SK-N-SH (cell line): Measurements from ENCODE around the gene RPH3AL. TPM values are rescaled to one million over a fixed set of nuclear protein-coding genes. Genes with fewer than 3 reads are reported as not detected.
A peak's percentile ranks its signal among the peaks of the same experiment; 100 is the strongest.

Experiments
- CTCF ChIA-PET: fragments of 300-600, 350-600 bp; formaldehyde crosslinking; extraction: SDS; loops from one replicate; lab custom pipeline; 2021; lab: Yijun Ruan, JAX
- POLR2A ChIA-PET: fragments of 350-600 bp; sonication (Branson Sonifier 250); formaldehyde crosslinking; extraction: SDS; loops from one replicate; lab custom pipeline; 2020; ENCODE audit warnings: antibody characterized with exemption, inconsistent platforms; lab: Yijun Ruan, JAX
- DNase-seq: peaks from one replicate; pipeline ENCODE4 v3.0.0; 2012
- H2AFZ ChIP-seq: fragments of 200-600 bp; sonication (generic); 2 replicates; pipeline ENCODE4 v1.8.1; 2016; ENCODE audit warnings: antibody characterized with exemption, mild to moderate bottlenecking, low read depth
- H3F3A ChIP-seq: fragments of 200-600 bp; sonication (generic); replicated peaks from 2 replicates; pipeline ENCODE3; 2016; ENCODE audit warnings: antibody characterized with exemption, mild to moderate bottlenecking; ENCODE audit not compliant: insufficient read depth
- H3K27ac ChIP-seq, 2 experiments: fragments of 200-500 bp in 1 of 2; fragments of 200-600 bp in 1 of 2; sonication (Bioruptor generic) in 1 of 2; sonication (generic), shearing (Covaris generic) in 1 of 2; 2 replicates each; pipeline versions ENCODE4 v1.5.1 to v1.6.1; 2014 to 2016; ENCODE audit warnings: low read depth in 2 of 2, inconsistent platforms in 1 of 2, low read length in 1 of 2, mild to moderate bottlenecking in 1 of 2, mixed read lengths in 1 of 2
- H3K27me3 ChIP-seq: fragments of 200-600 bp; sonication (generic), shearing (Covaris generic); 2 replicates; pipeline ENCODE4 v1.6.1; 2016; ENCODE audit warnings: mixed run types; ENCODE audit not compliant: insufficient read depth
- H3K36me3 ChIP-seq, 2 experiments: fragments of 200-500 bp in 1 of 2; fragments of 200-600 bp in 1 of 2; sonication (Bioruptor generic) in 1 of 2; sonication (generic) in 1 of 2; replicated peaks in 1 of 2; 2 replicates each; pipeline versions ENCODE3 to v1.5.1; 2014 to 2016; ENCODE audit warnings: low read length in 1 of 2, mild to moderate bottlenecking in 1 of 2; ENCODE audit not compliant: insufficient read depth in 2 of 2, control insufficient read depth in 1 of 2
- H3K4me1 ChIP-seq, 2 experiments: fragments of 200-500 bp in 1 of 2; fragments of 200-600 bp in 1 of 2; sonication (Bioruptor generic) in 1 of 2; sonication (generic), shearing (Covaris generic) in 1 of 2; 2 replicates each; pipeline versions ENCODE4 v1.5.1 to v1.6.1; 2014 to 2016; ENCODE audit warnings: low read depth in 1 of 2, low read length in 1 of 2, mixed run types in 1 of 2; ENCODE audit not compliant: insufficient read depth in 2 of 2, control insufficient read depth in 1 of 2
- H3K4me2 ChIP-seq: fragments of 200-600 bp; sonication (generic), shearing (Covaris generic); 2 replicates; pipeline ENCODE4 v1.6.1; 2017; ENCODE audit warnings: mixed run types
- H3K4me3 ChIP-seq, 2 experiments: fragments of 200-500 bp in 1 of 2; fragments of 200-600 bp in 1 of 2; sonication (Bioruptor generic) in 1 of 2; sonication (generic), shearing (Covaris generic) in 1 of 2; 2 replicates each; pipeline versions ENCODE4 v1.5.1 to v1.8.1; 2014 to 2016; ENCODE audit warnings: low read depth in 2 of 2, inconsistent platforms in 1 of 2, low read length in 1 of 2, mild to moderate bottlenecking in 1 of 2, mixed read lengths in 1 of 2, moderate library complexity in 1 of 2
- H3K79me2 ChIP-seq: fragments of 200-600 bp; sonication (generic); 2 replicates; pipeline ENCODE4 v1.8.1; 2017; ENCODE audit warnings: mild to moderate bottlenecking; ENCODE audit not compliant: insufficient read depth
- H3K9ac ChIP-seq: fragments of 200-600 bp; sonication (generic); 2 replicates; pipeline ENCODE4 v1.6.1; 2017; ENCODE audit warnings: mixed run types
- H3K9me2 ChIP-seq: fragments of 200-600 bp; sonication (generic); 2 replicates; pipeline ENCODE4 v1.6.1; 2017; ENCODE audit warnings: mixed run types
- H3K9me3 ChIP-seq: fragments of 200-600 bp; sonication (generic); 2 replicates; pipeline ENCODE4 v1.6.1; 2017; ENCODE audit warnings: mixed run types, mild to moderate bottlenecking, moderate library complexity
- H4K20me1 ChIP-seq: fragments of 200-600 bp; sonication (generic); 2 replicates; pipeline ENCODE4 v1.6.1; 2017; ENCODE audit warnings: mild to moderate bottlenecking, mixed run types; ENCODE audit not compliant: insufficient read depth
- CHD2 ChIP-seq: fragments of 150-350 bp; IDR thresholded peaks from 2 replicates; pipeline ENCODE4 v1.6.1; 2018; ENCODE audit warnings: low read length; ENCODE audit not compliant: partially characterized antibody
- EP300 ChIP-seq, 2 experiments: IDR thresholded peaks; 2 replicates each; pipeline versions ENCODE4 v1.4.0 to v1.6.1; 2012; ENCODE audit warnings: borderline replicate concordance in 1 of 2, low read depth in 1 of 2, low read length in 1 of 2
- EZH2phosphoT487 ChIP-seq: fragments of 200-600 bp; sonication (generic); IDR thresholded peaks from 2 replicates; pipeline ENCODE4 v1.6.1; 2017; ENCODE audit warnings: low read depth, mixed run types, mild to moderate bottlenecking, antibody characterized with exemption, moderate library complexity, borderline replicate concordance
- FOSL2 ChIP-seq: IDR thresholded peaks from 2 replicates; pipeline ENCODE4 v1.4.0; 2012; ENCODE audit warnings: low read depth, mild to moderate bottlenecking, moderate library complexity, borderline replicate concordance
- FOXJ3 ChIP-seq: sonication (generic); formaldehyde crosslinking; IDR thresholded peaks from 2 replicates; pipeline ENCODE4 v1.5.1; 2020; ENCODE audit warnings: mild to moderate bottlenecking, missing genetic modification reagents
- GABPA ChIP-seq: IDR thresholded peaks from 2 replicates; pipeline ENCODE4 v1.4.0; 2012; ENCODE audit warnings: low read depth, mild to moderate bottlenecking
- GATA2 ChIP-seq: sonication (generic); formaldehyde crosslinking; IDR thresholded peaks from 2 replicates; pipeline ENCODE4 v1.5.0; 2020; ENCODE audit warnings: mild to moderate bottlenecking, missing genetic modification reagents
- JUND ChIP-seq: IDR thresholded peaks from 2 replicates; pipeline ENCODE4 v1.4.0; 2012
- MEF2A ChIP-seq: IDR thresholded peaks from 2 replicates; pipeline ENCODE4 v1.4.0; 2012; ENCODE audit warnings: low read depth, borderline replicate concordance
- MXI1 ChIP-seq: IDR thresholded peaks from 2 replicates; pipeline ENCODE4 v1.6.1; 2012; ENCODE audit warnings: mild to moderate bottlenecking, low read depth, low read length, improper control_type of control experiment
- RAD21 ChIP-seq: IDR thresholded peaks from 2 replicates; pipeline ENCODE4 v1.6.1; 2012; ENCODE audit warnings: mild to moderate bottlenecking, low read length
- RCOR1 ChIP-seq: fragments of 150-350 bp; IDR thresholded peaks from 2 replicates; pipeline ENCODE4 v1.6.1; 2017; ENCODE audit warnings: antibody characterized with exemption, low read length
- REST ChIP-seq: IDR thresholded peaks from 2 replicates; pipeline ENCODE4 v1.6.1; 2012; ENCODE audit warnings: mild to moderate bottlenecking, low read depth, low read length, moderate library complexity
- RFX5 ChIP-seq: IDR thresholded peaks from 2 replicates; pipeline ENCODE4 v1.6.1; 2012; ENCODE audit warnings: mild to moderate bottlenecking, improper control_type of control experiment, low read length
- RXRA ChIP-seq: IDR thresholded peaks from 2 replicates; pipeline ENCODE4 v1.4.0; 2012; ENCODE audit warnings: low read depth, mild to moderate bottlenecking, borderline replicate concordance
- SMC3 ChIP-seq: IDR thresholded peaks from 2 replicates; pipeline ENCODE4 v1.6.1; 2012; ENCODE audit warnings: low read depth, low read length, improper control_type of control experiment
- TCF12 ChIP-seq: IDR thresholded peaks from 2 replicates; pipeline ENCODE4 v1.4.0; 2012
- TEAD4 ChIP-seq: IDR thresholded peaks from 2 replicates; pipeline ENCODE4 v1.4.0; 2012; ENCODE audit warnings: mild to moderate bottlenecking, borderline replicate concordance; ENCODE audit not compliant: insufficient read depth
- WGBS: methylation state at CpG from one replicate; pipeline ENCODE4 v1.1.6; 2017; ENCODE audit warnings: low lambda C conversion rate; 5-methylcytosine and 5-hydroxymethylcytosine counted together
- polyA plus RNA-seq, 3 experiments: library from polyadenylated mRNA; depleted of rRNA; stranded (reverse); fragments of >200 nt; gene quantifications; 2 replicates each; pipeline ENCODE4 v1.2.3, GENCODE V29; 2012
- TF ChIP-seq, protein P1 (sequence below): fragments of 150-350 bp; IDR thresholded peaks from 2 replicates; pipeline ENCODE4 v1.6.1; 2017; ENCODE audit warnings: antibody characterized with exemption, low read length, low read depth, borderline replicate concordance
- TF ChIP-seq, protein P2 (sequence below): IDR thresholded peaks from 2 replicates; pipeline ENCODE4; 2012
- TF ChIP-seq, protein P3 (sequence below): IDR thresholded peaks from 2 replicates; pipeline ENCODE4 v1.4.0; 2012; ENCODE audit warnings: low read depth

The RPH3AL gene
- polyA plus RNA-seq, 1 of the 3 experiments (the other 2 are of a cell fraction): 2.9 TPM

DNA sequence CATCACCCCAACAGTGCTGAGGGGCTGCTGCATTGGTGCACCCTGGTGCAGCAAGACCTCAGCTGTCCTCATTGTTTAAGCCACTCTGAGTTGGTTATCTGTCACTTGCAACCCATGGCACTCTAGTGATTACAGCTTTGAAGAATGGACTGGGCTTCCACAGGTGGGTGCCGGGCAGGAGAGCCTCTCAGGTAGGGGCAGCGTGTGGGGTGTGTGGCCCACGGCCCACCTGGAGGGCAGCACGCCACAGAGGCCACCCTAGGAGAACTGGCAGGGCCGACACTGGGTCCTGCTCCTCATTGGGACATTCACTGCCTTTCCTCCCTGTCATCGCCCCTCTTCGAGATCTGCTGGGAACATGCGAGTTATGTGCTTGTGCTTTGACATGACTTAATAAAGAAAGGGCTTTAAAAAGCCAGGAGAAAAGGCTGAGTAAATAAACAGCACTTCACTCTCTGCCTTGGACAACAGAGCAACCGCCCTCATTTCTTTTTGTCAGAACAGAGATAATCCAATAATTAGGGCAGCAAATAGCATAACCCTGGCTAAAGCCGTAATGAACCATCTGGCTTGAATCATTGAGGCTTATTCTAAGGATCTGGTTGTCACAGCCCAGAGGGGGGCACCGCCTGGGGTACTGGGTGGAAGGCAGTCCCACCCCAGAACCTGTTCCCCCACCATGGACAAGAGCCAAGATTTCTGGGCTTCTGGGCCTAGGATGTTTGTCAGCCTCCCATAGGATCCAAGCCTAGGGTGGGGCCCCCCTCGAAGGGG, 174.1 kb downstream of the RPH3AL start:
- no peak overlapping the region for H2AFZ ChIP-seq
- TF ChIP-seq GATA2 (peak; percentile 67; the same call in 1 of the 2 replicates), FOXJ3 (CRISPR knock-in tag) (peak; percentile 67; the same call in 1 of the 2 replicates), RAD21 (no peak), MXI1 (peak; percentile 29), EP300 (IDR thresholded peaks at IDR 0.05; ENCODE audit: borderline replicate concordance in 1 of 2, low read depth in 1 of 2, low read length in 1 of 2) (peak in 1 of 2 experiments; percentile 94; a peak in 2 of 4 replicates), TCF12 (peak; percentile 44; the same call in 1 of the 2 replicates), CHD2 (peak; percentile 79), RCOR1 (peak; percentile 97)
- TF ChIP-seq, protein P1, sequence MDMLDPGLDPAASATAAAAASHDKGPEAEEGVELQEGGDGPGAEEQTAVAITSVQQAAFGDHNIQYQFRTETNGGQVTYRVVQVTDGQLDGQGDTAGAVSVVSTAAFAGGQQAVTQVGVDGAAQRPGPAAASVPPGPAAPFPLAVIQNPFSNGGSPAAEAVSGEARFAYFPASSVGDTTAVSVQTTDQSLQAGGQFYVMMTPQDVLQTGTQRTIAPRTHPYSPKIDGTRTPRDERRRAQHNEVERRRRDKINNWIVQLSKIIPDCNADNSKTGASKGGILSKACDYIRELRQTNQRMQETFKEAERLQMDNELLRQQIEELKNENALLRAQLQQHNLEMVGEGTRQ: no peak
- no peaks in the 10 kb centered on the region for H3K79me2 ChIP-seq
- no peak overlapping the region for H3K4me2 ChIP-seq
- H3F3A ChIP-seq: no peaks in the 10 kb centered on the region
- peak overlapping the region in 1 of 2 experiments; percentile 94; a peak in 2 of 4 replicates for H3K27ac ChIP-seq
- ChIA-PET POLR2A (interaction anchor here (0.6 to 1.1 kb wide), 2 partner anchors 135 to 535 kb away, joined by 3 to 5 read pairs; no protein-coding TSS in a partner anchor), CTCF (interaction anchor here (0.9 to 6.5 kb wide), 5 partner anchors 14 to 522 kb away, joined by 3 to 38 read pairs (median 7); no protein-coding TSS in a partner anchor)
- H4K20me1 ChIP-seq: no peaks in the 10 kb centered on the region
- DNase-seq: peak; percentile 93
- no peaks in the 10 kb centered on the region for H3K9me3 ChIP-seq
- peaks cover 47% of the 10 kb centered on the region for H3K27me3 ChIP-seq
- WGBS: 51% methylated on average over 7 of the region's 12 CpGs
- no peaks in the 10 kb centered on the region for H3K9me2 ChIP-seq
- H3K4me1 ChIP-seq: peaks cover 0 to 47% of the 10 kb centered on the region in 2 experiments; a peak in 2 of 4 replicates
- H3K4me3 ChIP-seq: no peak overlapping the region; a peak in 1 of 4 replicates
- H3K36me3 ChIP-seq: no peaks in the 10 kb centered on the region
- H3K9ac ChIP-seq: no peak overlapping the region

- POLR2A ChIA-PET: no interaction called here
- TF ChIP-seq, protein P2, sequence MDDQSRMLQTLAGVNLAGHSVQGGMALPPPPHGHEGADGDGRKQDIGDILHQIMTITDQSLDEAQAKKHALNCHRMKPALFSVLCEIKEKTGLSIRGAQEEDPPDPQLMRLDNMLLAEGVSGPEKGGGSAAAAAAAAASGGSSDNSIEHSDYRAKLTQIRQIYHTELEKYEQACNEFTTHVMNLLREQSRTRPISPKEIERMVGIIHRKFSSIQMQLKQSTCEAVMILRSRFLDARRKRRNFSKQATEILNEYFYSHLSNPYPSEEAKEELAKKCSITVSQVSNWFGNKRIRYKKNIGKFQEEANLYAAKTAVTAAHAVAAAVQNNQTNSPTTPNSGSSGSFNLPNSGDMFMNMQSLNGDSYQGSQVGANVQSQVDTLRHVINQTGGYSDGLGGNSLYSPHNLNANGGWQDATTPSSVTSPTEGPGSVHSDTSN: no peak
- TF ChIP-seq MEF2A (no peak), GABPA (no peak), CHD2 (no peak), REST (no peak), EZH2phosphoT487 (no peak), SMC3 (no peak), JUND (no peak), GATA2 (no peak), TEAD4 (no peak), RFX5 (no peak), FOSL2 (no peak), RXRA (no peak)
- TF ChIP-seq, protein P3, sequence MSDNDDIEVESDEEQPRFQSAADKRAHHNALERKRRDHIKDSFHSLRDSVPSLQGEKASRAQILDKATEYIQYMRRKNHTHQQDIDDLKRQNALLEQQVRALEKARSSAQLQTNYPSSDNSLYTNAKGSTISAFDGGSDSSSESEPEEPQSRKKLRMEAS: no peak
These were observed 174.8 kb downstream of the RPH3AL start for GRCh38 chr17:177762-178161.

More at GRCh38 chr17:177762-178161, 174.8 kb downstream of the RPH3AL start:
- Histone ChIP-seq H3K9me2 (no peaks in the 10 kb centered on the region), H4K20me1 (no peaks in the 10 kb centered on the region), H3F3A (no peaks in the 10 kb centered on the region), H3K9ac (no peak overlapping the region), H2AFZ (no peak overlapping the region), H3K4me1 (peaks cover 0 to 54% of the 10 kb centered on the region in 2 experiments; a peak in 2 of 4 replicates), H3K9me3 (no peaks in the 10 kb centered on the region), H3K27me3 (peaks cover 43% of the 10 kb centered on the region), H3K79me2 (no peaks in the 10 kb centered on the region), H3K36me3 (no peaks in the 10 kb centered on the region), H3K4me3 (no peak overlapping the region), H3K4me2 (no peak overlapping the region), H3K27ac (peak overlapping the region in 1 of 2 experiments; percentile 94; a peak in 2 of 4 replicates)
- CTCF ChIA-PET: interaction anchor here (6.5 kb wide), 1 partner anchor 131 kb away, joined by 38 read pairs; no protein-coding TSS in a partner anchor
- 59% methylated on average over 5 of the region's 6 CpGs for WGBS
- DNase-seq: no peak
